NCI-H510A (cell line): Measurements from ENCODE around the gene SH3RF3.

Source experiments
- DNase-seq: peaks from one replicate; lab custom pipeline; 2025; lab: John Stamatoyannopoulos, UW

The SH3RF3 gene

DNA sequence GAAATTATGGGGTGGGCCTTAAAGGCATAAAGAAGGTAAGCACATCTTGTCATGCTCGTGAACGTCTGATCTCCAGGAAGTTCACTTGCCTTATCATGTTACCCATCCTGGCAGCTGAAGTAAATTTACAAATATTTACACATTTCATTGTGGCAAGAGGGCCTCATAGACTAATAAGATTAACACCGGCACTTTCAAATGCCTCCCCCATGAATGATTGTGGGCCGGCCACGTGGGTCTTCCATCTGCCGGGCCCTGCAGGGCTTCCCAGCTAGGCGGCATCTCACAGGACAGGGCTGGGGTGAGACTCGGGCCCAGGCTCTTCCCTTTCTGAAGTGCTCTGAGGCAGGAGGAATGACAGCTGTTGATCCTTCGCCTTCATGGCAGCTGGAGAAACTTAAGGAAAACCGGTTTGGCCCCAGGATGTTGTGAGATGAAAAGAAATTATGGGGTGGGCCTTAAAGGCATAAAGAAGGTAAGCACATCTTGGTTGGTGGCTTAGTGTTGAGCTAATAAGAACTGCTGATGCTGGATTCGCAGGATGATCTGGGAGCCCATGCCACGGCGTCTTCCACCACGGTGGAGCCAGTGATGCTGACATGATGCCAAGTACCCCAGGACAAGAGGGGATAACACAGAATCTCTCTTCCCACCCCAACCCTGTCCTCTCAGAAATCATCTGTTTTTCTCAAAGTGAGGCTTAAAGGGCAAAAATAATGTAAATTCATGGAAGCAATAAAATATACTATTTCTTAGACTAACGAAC, 308.5 kb downstream of the SH3RF3 start:
- peak; percentile 83 for DNase-seq

DNA sequence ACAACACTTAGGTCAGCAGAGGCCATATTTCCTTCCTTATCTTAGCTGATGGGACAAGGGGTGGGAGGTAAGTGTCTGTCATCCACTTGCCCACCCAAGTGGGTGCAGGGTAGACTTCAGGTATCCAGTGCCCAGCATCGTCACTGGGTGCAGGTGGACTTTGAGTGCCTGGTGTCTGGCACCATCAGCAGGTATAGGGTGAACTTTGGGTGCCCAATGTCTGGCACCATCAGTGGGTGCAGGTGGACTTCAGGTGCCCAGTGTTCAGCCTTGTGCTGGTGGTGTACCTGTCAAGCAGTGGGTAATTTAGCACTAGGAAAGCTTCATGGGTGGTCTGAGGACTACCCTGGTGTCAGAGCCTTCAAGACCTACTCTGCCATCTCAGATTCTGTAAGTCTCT, 309.1 kb downstream of the SH3RF3 start:
- DNase-seq, result no peak

DNA sequence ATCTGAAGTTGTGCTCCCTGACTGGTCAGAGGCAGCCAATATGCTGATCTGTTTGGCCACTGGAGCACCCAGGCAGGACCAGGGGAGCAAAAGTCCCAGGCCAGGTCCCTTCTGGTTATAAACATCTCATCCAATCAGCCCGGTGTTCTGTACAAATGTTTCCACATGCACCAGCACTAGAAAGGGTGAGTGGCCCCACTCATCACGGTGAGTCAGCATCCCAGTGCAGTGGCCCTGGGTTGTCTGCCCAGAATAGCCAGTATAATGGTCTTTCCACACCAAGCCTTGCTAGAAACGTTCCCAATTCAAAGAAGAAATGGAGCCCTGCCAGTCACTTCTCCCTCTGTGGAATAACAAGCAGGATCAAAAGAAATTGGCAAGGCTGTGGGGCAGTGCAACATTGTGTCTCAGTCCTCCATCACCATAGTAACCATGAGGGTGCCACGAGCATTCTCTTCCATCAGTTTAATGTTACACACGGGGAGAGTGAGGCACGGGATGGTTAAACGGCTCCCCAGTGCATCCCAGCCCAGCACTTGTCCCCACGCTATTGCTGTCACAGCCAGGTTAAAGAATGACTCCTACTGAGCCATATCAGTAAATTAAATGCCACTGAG, 309.9 kb downstream of the SH3RF3 start:
- DNase-seq, result no peak

DNA sequence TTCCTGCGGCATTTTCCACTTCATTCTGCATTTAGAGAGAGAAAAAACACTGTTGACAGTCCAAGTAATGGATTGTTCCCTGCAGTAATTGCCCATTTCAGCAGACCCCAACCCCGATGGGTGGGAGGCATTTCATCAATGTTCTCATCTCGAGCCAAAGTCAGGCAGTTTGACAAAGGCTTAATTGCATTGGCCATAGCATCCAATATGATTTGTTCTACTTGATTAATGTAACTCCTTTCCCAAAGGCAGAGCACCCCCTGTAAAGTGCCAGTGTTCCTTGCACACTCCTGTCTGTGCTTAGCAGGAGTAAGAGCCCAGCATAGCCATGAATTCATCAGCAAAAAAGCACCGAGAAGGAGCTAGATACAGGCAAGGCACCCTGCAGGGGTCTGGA, 310.4 kb downstream of the SH3RF3 start:
- DNase-seq, result no peak

DNA sequence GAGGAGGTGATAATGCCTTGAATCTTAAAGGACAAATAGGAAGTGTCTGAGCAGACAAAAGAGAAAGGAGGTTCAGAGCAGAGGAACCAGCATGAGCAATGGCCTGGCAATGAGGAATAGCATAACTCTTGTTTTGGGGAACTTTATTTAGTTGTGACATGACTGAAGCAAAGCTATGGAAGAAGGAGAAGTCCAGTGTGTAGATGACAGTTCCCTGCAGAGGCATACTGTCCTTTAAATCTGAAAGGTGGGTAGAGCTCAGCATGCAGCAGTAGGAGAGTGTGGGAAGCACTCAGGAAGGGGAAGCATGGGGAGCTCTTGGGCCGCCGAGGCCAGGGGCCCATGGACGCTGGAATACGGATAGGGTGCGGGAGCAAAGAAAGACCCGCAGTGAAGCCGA, 311.0 kb downstream of the SH3RF3 start:
- DNase-seq, result no peak

DNA sequence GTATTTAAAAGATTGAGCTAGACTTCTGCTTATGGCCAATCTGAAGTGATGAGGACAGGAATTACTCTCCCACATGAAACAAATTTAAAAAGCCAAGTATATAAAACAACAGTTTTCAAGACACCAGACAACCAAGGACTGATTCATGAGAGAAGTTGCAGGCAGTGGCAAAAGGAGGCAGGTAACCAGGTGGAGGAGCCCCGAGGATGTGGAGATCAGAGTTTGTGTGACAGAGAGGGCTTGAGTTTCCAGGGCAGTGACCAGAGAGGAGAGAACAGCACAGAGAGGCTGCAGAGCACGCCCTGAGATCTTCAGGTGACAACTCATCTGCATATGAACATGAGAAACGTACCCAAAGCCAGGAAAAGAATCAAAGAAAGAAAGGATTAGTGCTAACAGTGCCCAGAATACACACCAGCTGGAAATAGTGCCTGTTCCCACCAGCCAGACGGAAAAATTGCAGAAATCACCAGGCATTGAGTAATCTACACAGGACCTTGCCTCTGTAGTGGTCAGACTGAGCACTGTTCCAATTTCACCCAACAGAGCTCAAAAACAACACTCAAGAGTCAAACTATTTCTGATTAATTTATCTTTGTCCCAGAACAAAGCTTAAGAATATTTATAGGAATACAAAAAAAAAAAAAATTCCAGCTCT, 311.6 kb downstream of the SH3RF3 start:
- DNase-seq, result no peak

DNA sequence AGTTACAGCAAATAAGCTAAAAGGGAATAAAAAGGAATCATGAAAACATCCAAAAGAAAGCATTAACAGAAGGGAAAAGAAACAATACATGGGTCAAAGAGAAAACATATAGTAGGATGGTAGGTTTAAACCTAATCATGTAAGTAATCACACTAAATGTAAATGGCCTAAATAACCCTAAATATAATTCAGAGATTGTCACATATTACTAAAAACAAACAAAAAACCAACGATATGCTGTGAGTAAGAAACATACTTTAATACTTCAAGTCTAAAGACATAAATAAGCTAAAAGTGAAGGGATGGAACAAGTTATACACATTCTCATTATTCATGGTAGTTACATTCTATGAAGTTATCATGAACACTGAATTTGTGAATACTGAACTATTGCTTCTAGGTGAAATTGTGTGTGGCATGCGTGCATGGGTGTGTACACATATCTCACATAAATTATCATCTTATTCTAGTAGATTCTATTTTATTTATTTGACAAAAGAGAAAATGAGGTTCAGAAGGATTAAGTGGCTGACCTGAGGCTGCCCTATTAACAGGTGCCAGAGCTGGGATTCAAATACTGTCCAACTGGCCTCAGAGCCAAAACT, 313.8 kb downstream of the SH3RF3 start:
- no peak for DNase-seq

DNA sequence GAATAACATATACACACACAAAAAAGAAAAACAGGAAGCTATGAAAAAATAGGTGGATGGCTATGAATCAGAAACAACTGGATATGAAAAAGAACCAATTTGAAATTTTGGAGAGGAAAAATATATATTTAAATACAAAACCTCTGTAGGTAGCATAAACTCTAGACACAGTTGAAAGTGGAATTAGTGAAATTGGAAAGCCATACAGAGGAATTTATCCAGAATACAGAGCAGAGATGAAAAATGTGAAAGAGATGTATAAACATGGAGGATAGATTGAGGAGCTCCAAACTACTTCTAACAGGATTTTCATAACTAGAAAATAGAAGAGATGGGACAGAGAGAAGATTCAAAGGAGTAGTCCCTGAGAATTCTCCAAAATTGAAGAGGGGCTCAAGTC, 315.9 kb downstream of the SH3RF3 start:
- no peak for DNase-seq

DNA sequence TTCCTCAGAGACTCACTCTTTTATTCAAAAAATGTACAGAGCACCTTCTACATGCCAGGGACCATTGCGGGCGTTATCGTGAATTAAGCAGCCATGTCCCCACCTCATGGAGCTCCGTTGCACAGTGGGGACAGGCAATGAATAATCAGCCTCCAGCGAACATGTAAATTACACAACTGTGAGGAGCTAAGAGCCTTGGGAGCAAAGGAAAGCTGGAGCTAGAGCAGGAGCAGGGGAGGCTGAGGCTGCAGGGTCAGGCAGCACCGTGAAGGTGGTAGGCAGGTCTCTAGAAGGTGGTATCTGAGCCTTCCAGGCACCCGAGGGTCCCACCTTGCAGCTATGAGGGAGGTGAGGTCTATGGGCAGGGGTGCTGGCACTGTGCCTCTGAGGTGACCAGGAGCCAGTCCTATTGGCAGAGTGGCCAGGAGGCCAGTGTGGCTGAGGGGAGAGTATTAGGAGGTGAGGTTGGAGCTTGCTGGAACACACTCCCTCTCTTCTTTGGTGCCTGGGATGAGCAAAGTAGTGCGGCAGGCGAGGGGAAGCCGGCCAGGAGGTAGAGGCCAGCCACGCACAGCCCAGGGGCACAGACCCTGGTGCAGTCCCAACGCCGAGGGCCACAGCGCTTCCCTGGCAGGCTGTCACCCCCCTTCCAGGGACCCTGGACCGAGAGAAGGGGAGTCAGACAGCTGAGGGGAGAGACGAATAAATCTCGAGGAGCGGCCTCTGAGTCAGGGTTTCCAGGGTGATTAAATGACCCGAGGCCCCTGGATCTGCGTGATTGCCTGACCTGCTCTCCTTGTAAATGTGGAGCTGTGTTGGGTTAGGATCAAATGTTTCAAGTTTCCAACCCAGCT, 317.5 kb downstream of the SH3RF3 start:
- DNase-seq, result no peak

DNA sequence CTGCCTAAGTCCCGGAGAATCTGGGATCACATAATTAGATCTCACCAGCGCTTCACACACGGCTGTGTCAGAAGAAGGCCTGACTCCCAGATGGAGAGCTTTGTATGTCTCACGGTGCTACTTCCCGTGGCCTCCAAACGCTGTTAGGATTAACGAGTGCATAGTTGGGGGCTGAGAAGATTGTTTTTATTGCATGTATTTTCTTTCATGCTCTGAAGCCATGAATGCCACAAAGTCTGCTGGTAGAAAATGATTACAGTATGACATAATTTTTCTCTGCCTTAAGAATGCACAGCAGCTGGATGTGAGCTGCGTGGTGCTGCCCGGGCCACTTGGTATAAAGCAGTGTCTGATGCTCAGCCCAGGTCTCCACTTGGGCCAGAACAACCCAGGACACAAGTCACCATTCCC, 318.3 kb downstream of the SH3RF3 start:
- DNase-seq, result no peak

DNA sequence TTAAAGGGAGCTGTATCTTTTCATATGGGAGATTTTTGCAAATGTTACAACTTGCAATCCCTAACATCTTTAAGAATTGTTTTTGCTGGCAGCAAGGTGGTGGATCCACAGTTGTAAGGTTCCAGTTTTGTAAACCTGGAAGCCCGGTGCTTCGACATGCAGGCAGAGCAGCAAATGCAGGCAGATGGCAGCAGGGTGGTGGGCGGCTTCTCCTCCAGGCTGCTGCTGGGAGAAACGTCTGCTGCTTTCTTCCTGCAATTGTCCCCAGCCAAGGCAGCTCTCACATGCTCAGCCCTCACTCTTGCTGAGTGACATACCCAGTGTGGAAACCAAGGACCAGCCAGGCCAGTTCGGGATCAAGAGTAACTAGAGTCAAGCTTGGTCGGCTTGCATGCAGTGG, 318.8 kb downstream of the SH3RF3 start:
- DNase-seq, result no peak

DNA sequence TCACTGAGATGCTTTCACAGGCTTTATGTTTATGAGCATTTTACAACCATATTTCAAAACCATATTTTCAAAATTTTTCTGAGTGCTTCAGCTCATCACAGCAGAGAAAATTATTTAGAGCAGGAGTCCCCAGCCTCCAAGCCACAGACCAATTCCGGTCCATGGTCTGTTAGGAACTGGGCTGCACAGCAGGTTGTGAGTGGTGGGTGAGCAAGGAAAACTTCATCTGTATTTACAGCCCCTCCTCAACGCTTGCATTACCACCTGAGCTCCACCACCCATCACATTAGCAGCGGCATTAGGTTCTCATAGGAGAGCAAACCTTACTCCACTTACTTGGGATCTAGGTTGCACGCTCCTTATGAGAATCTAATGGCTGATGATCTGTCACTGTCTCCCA, 319.2 kb downstream of the SH3RF3 start:
- no peak for DNase-seq

DNA sequence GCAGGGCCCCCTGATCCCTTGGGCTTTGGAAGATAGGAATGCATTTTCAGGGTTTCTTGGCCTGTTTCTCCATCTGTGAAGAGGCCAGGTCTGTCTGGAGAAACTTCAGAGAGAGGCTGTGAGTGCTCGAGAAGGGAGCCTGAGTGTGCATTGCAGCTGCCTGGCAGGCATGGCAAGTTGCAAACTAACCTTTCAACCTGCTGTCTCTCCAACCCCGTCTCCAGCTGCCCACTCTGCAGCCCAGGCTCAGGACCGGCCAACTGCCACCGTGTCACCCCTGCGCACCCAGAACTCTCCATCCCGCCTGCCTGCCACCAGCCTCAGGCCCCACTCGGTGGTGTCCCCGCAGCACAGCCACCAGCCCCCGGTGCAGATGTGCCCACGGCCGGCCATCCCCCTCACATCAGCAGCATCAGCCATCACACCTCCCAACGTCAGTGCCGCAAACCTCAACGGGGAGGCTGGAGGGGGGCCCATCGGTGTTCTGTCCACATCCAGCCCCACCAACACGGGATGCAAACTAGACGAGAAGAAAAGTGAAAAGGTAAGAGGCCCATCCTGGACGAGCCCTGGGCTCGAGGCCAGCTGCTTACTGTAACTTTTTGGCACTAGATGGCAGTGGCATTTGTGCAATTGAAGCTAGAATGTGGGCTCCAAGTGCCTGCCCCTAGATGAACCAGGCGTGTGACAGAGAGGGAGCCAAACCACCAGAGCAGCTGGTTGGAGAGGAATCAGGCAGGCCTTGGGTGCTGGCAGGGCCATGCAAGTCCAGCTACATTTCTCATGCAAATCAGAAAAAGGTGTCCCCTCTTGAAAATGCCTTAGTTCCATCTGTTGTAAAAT, 320.2 kb downstream of the SH3RF3 start:
- DNase-seq, result no peak

DNA sequence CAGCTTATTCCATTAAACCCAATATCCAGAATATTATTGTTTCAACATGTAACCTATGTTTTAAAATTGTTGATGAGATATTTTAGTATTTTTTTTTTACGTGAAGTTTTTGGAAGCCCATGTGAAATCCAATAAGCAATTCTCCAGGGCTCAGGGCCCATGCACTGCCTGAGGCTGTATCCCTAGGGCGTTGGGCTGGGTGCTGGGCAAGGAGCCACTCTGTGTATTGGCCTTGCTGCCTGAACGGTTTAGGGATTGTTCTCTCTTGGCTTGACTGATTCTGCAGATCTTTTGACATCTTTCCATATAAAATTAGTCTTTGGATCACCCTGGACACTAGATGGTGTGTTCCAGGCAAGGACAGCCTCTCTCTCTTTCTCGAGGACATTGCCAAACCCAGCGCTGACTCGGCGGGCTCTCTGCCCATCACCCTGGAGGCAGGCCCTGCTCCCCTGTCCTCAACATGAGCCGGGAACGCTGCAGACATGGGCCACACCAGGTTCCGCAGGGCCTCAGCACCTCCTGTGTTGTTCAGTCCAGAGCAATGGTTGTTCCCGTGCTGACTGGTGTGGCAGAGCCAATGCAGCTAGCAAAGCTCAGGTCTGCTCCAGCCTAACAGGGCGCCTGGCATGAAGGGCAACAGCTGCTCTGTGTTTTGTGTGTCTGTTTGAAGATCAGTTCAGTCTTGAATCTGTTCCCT, 321.7 kb downstream of the SH3RF3 start:
- DNase-seq, result no peak

DNA sequence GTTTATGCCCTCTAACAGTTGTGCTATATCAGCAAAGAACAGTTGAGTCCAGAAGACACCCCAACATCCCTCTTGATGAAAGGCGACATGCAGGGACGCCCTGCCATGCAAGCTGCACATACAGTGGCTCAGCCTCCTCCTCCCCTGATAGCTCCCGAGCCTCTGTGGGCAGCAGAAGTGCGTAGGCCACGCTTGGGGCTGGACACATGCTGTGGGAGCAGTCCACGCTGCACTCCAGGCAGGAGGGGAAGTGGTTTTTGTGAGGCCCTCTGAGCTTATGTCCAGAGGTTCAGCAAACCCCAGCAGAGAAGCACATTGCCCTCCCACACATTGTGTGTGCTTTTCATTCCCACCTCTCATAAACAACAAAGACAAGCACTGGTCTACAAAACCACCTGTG, 322.7 kb downstream of the SH3RF3 start:
- DNase-seq, result no peak

DNA sequence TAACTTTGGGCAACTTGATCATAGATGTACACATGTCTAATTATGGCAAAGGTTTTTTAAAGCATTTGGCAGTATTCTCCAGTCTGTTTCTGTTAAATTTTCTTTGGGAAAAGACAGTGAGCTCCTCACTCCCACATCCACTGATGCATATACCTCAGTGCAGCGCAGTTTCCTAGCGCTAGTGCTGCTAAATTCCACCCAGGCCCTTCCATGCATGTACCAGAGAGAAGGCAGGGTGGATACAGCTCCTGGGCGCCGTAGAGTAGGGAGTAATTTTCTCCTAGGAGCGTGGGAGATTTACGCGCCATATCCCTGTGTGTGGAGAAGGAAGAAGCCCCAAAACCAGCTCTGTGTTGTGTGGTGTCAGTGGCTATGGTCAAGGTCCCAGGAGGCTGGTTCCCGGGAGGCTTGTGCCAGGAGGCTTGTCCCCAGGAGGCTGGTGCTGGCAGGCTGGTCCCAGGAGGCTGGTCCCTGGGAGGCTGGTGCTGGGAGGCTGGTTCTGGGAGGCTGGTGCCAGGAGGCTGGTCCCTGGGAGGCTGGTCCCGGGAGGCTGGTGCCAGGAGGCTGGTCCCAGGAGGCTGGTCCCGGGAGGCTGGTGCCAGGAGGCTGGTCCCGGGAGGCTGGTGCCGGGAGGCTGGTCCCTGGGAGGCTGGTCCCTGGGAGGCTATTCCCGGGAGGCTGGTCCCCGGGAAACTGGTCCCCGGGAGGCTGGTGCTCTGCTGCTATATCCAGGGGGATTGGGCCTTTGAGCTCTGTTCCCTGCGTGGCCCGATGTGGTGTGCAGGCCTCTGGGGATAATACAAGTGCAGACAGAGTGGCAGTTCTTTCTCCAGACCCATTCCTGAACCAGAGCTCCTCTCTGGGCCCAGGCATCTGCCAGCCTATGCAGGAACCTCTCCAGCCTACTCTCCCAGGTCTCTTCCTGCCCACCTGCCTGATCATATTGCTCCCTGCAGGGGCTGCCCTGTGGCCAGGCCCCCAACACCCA, 323.6 kb downstream of the SH3RF3 start:
- DNase-seq, result no peak

DNA sequence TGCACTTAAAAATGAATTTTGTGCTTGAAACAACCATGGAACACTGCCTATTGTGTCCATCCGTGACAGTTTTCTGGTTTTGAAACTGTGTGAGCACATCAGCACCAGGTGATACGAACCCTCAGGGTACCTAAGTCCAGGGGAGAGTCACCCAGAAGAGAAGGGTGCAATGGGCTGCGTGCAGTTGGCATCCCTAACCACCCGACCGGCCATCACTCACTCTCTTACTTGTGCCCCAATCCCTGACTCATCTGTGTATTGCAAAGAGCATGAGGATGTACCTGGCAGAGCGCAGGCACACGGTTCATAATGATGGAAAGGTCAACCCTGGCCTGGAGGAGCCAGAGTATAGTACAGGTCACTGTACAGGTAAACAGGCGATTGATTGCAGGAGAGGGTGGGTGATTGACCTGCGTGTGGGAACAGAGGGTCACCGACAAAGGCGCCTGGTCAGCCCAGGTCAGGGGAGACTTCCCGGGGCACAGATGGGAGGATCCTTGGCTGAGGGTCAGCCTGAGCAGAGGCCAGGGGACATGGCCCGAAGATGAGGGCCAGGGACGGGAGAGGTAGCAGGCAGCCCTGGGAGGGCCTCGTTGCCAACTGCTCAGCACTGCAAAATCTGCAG, 324.5 kb downstream of the SH3RF3 start:
- no peak for DNase-seq

DNA sequence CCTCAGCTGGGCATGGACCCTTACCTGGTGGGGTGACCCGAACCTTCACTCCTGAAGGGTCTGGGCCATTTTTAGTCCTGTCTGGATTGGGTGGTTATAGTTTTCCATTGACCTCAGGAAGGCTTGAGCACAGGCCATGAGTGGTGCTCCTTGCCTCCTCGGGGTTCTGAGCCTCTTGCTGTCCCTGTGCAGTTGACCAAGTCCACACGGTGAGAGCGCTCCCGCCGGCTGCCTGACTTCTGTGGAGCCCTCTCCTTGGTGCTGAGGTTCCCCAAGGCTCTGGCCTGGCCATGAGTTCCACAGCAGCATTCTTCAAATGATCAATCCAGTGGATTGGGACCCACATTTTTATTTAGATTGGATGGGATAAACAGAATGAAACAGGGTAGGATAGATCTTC, 325.3 kb downstream of the SH3RF3 start:
- no peak for DNase-seq
